ENCODE data around the gene UBR1.
"Not testable (repeated sequence)": the region's sequence is repeated elsewhere in the genome, so short reads cannot be mapped to it uniquely, and the experiment has no call there.

UBR1 gene

DNA sequence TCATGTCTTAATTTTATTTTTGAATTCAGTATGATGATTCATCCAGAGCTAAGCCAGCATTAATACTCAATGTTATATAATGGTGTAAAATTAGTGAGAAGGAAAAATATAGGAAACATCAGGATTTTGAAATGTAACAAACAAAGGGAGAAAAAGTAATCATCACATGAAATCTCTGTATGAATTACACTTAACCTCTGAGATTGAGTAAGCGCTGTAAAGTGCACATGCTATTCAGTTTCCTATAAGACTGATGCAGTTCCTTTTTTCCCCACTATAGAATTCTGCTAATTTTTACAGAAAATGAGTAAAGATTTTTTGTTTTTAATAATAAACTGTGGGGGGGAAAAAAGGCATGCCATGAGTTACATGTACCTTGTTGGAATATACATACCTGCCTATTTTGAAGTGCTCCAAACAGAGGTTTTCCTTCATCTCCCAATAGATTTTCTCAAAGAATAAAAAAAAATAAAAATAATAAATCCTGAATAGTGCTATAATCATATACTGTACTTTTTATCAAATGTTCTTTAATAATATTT, 121.3 kb downstream of the UBR1 start:
- DNase-seq (ENCODE audit: insufficient read length, low spot score) (no peak), FAIRE-seq (no peak)

DNA sequence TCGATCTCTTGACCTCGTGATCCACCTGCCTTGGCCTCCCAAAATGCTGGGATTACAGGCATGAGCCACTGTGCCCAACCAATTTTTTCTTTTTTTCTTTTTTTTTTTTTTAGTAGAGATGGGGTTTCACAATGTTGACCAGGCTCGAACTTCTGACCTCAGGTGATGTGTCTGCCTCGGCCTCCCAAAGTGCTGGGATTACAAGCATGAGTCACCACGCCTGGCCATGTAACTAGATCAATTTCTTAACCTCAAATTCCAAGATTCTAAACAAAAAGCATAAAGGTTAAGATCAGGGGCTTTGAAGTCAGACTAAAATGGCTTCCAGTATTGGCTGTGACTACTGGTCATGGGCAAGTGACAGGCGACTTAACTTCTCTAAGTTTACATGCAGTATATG, 126.7 kb downstream of the UBR1 start:
- DNase-seq (ENCODE audit: insufficient read length, low spot score); FAIRE-seq: not testable (repeated sequence)

GRCh38 chr15:42974202-42974862, 131.5 kb downstream of the UBR1 start:
- FAIRE-seq: no peak

GRCh38 chr15:42973114-42973513, 132.7 kb downstream of the UBR1 start:
- FAIRE-seq (no peak), DNase-seq (ENCODE audit: insufficient read length, low spot score) (no peak)

More at GRCh38 chr15:42974202-42974862, 131.5 kb downstream of the UBR1 start:
- DNase-seq (ENCODE audit: insufficient read length, low spot score): no peak

- FAIRE-seq (no peak), DNase-seq (ENCODE audit: insufficient read length, low spot score) (no peak)
Measured at GRCh38 chr15:42971830-42972229, 134.0 kb downstream of the UBR1 start.

- FAIRE-seq (no peak), DNase-seq (ENCODE audit: insufficient read length, low spot score) (no peak)
Measured at GRCh38 chr15:42964476-42964875, 141.4 kb downstream of the UBR1 start.

DNA sequence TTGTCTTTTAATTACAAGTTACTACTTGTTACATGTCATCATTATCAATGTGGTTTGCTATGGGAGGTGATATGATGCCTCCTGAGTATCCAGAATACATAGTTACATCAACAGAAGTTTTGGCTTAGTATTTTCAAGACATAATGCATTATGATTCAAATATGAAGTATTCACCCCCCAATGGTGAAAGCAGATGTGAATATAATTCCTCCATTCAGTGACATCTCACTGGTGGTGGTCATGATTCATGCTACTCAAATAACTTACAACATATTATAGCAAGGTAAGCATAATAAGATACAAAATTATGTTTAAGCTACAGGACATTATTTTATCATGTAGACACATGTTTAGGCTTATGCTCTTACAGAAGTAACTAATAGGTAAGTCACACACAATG, 150.3 kb downstream of the UBR1 start:
- FAIRE-seq (no peak), DNase-seq (ENCODE audit: insufficient read length, low spot score) (no peak)

DNA sequence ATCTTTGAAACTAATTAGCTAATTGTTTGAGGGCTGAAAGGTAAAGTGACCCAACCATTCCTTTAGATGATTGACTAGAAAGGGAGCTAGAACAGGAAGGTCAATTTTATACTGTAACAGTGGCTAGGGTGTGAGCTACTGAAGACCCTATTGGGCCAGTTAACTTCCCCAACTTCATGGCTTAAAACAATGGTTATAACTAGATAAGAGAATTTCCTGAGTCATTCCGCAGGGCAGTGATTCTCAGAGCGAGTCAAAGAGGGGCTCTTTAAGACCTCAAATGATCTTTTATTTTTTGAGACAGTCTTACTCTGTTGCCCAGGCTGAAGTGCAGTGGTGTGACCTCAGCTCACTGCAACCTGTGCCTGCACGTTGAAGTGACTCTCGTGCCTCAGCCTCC, 151.5 kb downstream of the UBR1 start:
- FAIRE-seq (no peak), DNase-seq (ENCODE audit: insufficient read length, low spot score) (no peak)

- FAIRE-seq; DNase-seq (ENCODE audit: insufficient read length, low spot score): not testable (repeated sequence)
Measured at GRCh38 chr15:42948898-42949297, 156.9 kb downstream of the UBR1 start.

- FAIRE-seq (no peak), DNase-seq (ENCODE audit: insufficient read length, low spot score) (no peak)
Measured at GRCh38 chr15:42940527-42940926, 165.3 kb downstream of the UBR1 start.

DNA sequence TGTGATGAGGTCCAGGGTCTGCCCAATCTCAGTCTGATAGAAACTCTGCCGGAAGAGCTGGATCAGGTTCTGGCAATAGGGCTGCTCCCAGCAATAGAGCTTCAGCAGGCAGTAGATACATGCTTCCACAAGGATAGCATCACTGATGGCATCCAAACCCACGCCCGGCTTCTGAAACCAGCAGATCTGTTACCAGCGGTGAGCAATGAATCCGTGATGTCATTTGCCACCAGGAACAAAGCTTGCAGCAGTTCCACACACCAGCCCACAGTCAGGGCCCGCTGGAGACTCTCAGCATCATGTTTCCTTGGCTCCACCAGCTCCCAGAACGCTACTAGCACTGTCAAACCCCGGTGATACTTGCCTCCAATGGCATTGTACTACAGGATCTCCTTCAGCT, 166.0 kb downstream of the UBR1 start:
- no peak for FAIRE-seq

GRCh38 chr15:42937143-42937542, 168.7 kb downstream of the UBR1 start:
- DNase-seq (ENCODE audit: insufficient read length, low spot score) (no peak), FAIRE-seq (no peak)

More for the DNA sequence above, 166.0 kb downstream of the UBR1 start:
- no peak for DNase-seq (ENCODE audit: insufficient read length, low spot score)

- FAIRE-seq (no peak), DNase-seq (ENCODE audit: insufficient read length, low spot score) (no peak)
Measured at GRCh38 chr15:42933886-42934667, 171.8 kb downstream of the UBR1 start.

DNA sequence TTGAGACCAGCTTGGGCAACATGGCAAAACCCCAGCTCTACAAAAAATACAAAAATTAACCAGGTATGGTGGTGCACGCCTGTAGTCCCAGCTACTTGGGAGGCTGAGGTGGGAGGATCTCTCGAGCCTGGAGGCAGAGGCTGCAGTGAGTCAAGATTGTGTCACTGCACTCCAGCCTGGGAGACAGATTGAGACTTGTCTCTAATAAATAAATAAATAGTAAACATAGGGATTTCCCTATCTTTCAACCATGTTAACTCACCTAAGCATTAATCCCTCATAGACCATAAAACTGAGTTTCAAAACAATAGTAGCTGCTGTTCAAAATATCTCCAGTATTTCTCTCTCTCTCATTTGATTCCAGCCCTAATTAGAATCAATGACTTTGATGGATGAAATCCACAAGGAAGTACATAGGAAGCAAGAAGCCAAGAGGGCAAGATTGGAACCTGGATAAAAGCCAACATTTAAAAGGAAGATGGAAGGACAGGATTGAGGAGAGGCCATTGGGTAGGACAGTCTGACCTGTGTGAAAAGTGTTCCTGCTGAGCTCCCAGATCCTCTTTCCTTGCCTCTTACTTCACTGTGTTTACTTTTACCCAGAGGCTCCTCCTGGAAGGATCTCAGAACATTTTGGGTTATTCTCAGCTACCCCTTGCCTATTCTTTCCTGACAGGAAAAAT, 172.9 kb downstream of the UBR1 start:
- DNase-seq (ENCODE audit: insufficient read length, low spot score) (no peak), FAIRE-seq (no peak)

DNA sequence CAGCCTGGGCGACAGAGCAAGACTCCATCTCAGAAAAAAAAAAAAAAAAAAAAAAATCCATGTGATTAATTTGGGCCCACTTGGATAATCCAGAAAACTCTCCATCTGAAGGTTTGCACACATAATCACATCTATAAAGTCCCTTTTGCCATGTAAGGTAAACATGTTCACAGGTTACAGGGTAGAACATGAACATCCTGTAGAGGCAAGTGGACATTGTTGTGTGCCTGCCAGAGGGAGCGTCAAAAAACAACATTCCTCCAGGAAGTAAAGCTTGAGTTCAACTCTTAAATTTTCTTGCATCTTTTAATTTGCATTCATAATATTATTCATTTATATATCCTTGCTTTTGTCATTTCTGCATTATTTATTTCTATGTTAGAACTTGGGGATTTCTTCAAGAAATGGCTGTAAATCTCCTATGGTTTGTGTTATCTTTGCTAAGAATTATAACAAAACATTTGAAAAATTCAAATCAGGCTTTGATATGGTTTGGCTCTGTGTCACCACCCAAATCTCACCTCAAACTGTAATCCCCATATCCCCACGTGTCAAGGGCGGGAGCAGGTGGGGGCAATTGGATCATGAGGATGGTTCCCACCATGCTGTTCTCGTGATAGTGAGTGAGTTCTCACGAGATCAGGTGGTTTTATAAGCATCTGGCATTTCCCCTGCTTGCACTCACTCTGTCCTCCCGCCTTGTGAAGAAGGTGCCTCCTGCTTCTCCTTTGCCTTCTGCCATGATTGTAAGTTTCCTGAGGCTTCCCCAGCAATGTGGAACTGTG, 173.9 kb downstream of the UBR1 start:
- DNase-seq (ENCODE audit: insufficient read length, low spot score): no peak
- FAIRE-seq: no peak

- FAIRE-seq: no peak
Measured at GRCh38 chr15:42929306-42929848, 176.5 kb downstream of the UBR1 start.

GRCh38 chr15:42921342-42921731, 184.5 kb downstream of the UBR1 start:
- no peak for DNase-seq (ENCODE audit: insufficient read length, low spot score)
- no peak for FAIRE-seq

More at GRCh38 chr15:42929306-42929848, 176.5 kb downstream of the UBR1 start:
- DNase-seq (ENCODE audit: insufficient read length, low spot score): no peak

GRCh38 chr15:42920519-42921341, 185.1 kb downstream of the UBR1 start, which contains the start of gene TTBK2:
Gene TTBK2 (minus strand): TSS chr15:42920778. CDS start chr15:42878617, 42,161 bp downstream.
- DNase-seq (ENCODE audit: insufficient read length, low spot score) (peak; percentile 93), FAIRE-seq (peak; percentile 94)

Measured in HTR-8/SVneo (cell line).